Skeletal muscle tissue (tissue), 4 donors: Measurements from ENCODE around the gene GABRR2. TPM values are rescaled to one million over a fixed set of nuclear protein-coding genes. Genes with fewer than 3 reads are reported as not detected.
"Not testable (repeated sequence)": the region's sequence is repeated elsewhere in the genome, so short reads cannot be mapped to it uniquely, and the experiment has no call there.

Experiments used
- H3K27ac ChIP-seq: one replicate; pipeline ENCODE4 v1.7.0; 2013; ENCODE audit warnings: mild to moderate bottlenecking, low read depth, low read length, inconsistent platforms
- H3K27me3 ChIP-seq, 3 donors: one replicate each; pipeline ENCODE4 v1.7.0; 2013; ENCODE audit warnings: low read length in 3 of 3; ENCODE audit not compliant: control insufficient read depth in 3 of 3, insufficient read depth in 3 of 3
- H3K36me3 ChIP-seq, 3 donors: one replicate each; pipeline ENCODE4 v1.7.0; 2013; ENCODE audit warnings: low read length in 3 of 3; ENCODE audit not compliant: control insufficient read depth in 3 of 3, insufficient read depth in 3 of 3
- H3K4me1 ChIP-seq, 3 donors: one replicate each; pipeline ENCODE4 v1.7.0; 2013; ENCODE audit warnings: low read length in 3 of 3, mild to moderate bottlenecking in 3 of 3; ENCODE audit not compliant: control insufficient read depth in 3 of 3, insufficient read depth in 3 of 3
- H3K4me3 ChIP-seq, 3 donors: one replicate each; pipeline ENCODE4 v1.7.0; 2013; ENCODE audit warnings: low read length in 3 of 3
- H3K9ac ChIP-seq, 3 donors: one replicate each; pipeline ENCODE4 v1.7.0; 2013; ENCODE audit warnings: low read length in 3 of 3, mild to moderate bottlenecking in 3 of 3, moderate library complexity in 2 of 3, low read depth in 1 of 3
- H3K9me3 ChIP-seq, 3 donors: one replicate each; pipeline ENCODE4 v1.7.0; 2013; ENCODE audit warnings: low read length in 3 of 3; ENCODE audit not compliant: control insufficient read depth in 3 of 3
- total RNA-seq: library from RNA; depleted of rRNA; stranded (reverse); fragments of >200 nt; gene quantifications from one replicate; pipeline ENCODE4 v1.2.3, GENCODE V29; 2014
- donor health status: Osteomylitis.

GABRR2 gene
- total RNA-seq, 1 donor from 2014 or later = not detected

DNA sequence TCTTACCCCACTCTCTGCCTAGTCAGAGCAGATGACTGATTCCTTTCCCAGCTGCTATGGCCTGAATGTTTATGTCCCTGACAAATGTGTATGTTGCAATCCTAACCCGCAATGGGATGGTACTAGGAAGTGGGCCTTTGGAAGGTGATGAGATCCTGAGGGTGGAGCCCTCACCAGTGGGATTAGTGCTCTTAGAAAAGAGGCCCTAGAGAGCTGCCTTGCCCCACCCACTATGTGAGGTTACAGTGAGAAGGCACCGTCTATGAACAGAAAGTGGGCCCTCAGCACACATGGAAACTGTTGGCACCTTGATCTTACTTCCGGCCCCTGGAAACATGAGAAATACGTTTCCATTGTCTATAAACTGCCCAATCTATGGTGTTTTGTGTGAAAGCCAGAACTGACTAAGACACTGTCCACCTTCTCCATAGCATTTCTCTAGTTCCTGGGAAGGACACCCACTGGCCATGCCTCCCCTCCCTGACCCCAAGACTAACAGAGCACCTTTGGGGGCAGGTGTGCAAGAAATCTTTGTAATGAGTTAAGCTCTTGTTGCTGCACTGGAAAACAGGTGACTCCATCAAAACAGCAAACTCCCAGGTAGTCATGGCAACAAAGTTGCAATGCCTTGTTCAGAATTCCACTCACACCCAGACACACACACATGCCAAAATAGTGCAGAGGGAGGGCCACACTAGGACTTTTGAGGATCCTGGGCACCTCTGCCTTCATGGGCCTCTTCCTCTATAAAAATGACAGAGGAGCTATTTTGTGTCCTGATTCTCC is 16.2 kb downstream of the GABRR2 start:
- no peak overlapping the region for H3K9ac ChIP-seq
- peaks cover 0 to 3% (median 0%) of the 10 kb centered on the region in 3 donors for H3K9me3 ChIP-seq
- H3K27ac ChIP-seq = peak overlapping the region; percentile 75
- peaks cover 16 to 21% (median 16%) of the 10 kb centered on the region in 3 donors for H3K4me1 ChIP-seq
- H3K36me3 ChIP-seq = no peaks in the 10 kb centered on the region
- H3K27me3 ChIP-seq = no peaks in the 10 kb centered on the region
- H3K4me3 ChIP-seq = no peak overlapping the region

DNA sequence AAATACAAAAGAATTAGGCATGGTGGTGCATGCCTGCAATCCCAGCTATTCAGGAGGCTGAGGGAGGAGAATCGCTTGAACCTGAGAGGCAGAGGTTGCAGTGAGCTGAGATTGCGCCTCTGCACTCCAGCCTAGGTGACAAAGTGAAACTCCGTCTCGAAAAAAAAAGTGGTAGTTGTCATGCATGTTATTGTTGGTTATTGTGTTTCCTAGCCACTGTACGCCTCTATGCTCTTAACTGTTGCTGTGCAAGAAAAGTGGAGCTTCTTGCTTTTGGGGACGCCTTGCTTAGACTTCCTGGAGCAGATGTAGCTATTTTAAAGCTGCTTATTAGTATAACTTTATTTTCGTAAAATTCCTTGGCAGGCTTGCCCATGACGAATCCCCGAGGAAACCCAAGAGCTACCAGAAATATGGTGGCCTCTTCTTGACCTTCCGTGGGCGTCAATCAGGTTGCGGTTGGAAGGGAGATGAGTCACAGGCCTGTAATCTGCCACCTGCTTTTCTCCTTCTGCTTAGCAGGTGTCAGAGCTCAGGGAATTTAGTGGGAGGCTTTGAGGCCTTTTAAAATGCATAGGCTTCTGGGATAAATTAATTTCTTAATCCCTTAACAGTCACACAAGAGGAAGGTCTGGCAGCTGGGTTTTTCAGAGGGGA is 17.3 kb downstream of the GABRR2 start:
- Histone ChIP-seq H3K27ac (peak overlapping the region; percentile 75), H3K36me3 (no peaks in the 10 kb centered on the region), H3K9me3 (peaks cover 0 to 3% (median 0%) of the 10 kb centered on the region in 3 donors), H3K9ac (peak overlapping the region in 2 of 3 donors; percentile 7 to 15), H3K27me3 (no peaks in the 10 kb centered on the region), H3K4me1 (peaks cover 16 to 21% (median 16%) of the 10 kb centered on the region in 3 donors), H3K4me3 (peak overlapping the region; percentile 8 to 41 (median 41))

DNA sequence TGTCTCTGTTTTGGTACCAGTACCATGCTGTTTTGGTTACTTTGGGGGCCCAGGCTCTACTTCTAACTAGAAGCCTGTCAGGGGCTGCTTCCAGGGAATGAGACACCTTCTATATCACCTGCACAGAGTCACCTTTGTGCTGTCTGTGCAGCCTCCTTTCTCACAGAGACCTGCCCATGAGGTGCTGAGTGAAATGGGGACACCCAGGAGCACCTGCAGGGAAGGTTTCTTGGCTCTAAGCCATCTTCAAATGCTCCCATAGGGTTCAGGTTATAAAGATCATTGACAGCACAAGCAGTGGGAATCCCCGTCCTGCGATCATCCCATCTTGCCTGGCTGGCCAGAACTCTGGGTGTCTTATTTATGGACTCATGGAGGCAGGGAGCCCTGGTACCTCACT is 19.1 kb downstream of the GABRR2 start:
- no peaks in the 10 kb centered on the region for H3K9me3 ChIP-seq
- H3K27me3 ChIP-seq = no peaks in the 10 kb centered on the region
- no peak overlapping the region for H3K27ac ChIP-seq
- no peak overlapping the region for H3K9ac ChIP-seq
- H3K4me3 ChIP-seq = no peak overlapping the region
- no peaks in the 10 kb centered on the region for H3K36me3 ChIP-seq
- H3K4me1 ChIP-seq = peaks cover 16 to 21% (median 16%) of the 10 kb centered on the region in 3 donors

DNA sequence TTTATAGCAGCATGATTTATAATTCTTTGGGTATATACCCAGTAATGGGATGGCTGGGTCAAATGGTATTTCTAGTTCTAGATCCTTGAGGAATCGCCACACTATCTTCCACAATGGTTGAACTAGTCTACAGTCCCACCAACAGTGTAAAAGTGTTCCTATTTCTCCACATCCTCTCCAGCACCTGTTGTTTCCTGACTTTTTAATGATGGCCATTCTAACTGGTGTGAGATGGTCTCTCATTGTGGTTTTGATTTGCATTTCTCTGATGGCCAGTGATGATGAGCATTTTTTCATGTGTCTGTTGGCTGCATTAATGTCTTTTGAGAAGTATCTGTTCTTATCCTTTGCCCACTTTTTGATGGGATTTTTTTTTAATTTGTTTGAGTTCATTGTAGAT is 20.0 kb downstream of the GABRR2 start:
- H3K4me3 ChIP-seq, H3K36me3 ChIP-seq, H3K27ac ChIP-seq, H3K9ac ChIP-seq, H3K9me3 ChIP-seq, H3K27me3 ChIP-seq: not testable (repeated sequence)
- peaks cover 16 to 21% (median 16%) of the 10 kb centered on the region in 3 donors for H3K4me1 ChIP-seq

DNA sequence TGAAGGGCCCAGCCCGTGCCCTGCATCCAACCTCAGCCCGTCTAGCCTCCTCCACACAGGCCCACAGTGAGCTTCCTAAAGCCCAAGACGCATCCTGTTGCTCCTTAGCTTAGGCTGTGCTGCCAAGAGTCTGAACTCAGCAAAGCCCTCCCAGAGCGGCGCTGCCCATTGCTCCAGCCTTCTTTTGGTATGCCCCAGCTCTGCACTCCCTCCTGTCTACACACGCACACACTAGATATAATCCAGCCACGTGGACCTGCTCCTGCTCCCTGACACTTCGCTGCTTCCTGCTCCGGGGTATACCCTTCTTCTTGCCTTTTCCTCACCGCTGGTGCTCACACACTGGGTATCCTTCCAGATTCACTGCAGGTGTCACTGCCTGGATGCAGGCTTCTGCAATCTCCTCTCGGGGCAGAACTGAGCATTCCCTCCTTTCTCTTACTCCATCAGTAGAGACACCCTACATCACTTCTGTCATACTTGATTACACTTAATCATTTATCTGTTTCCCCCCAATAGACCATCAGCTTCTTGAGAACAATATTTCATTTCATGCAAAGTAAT is 23.8 kb downstream of the GABRR2 start:
- H3K36me3 ChIP-seq = no peaks in the 10 kb centered on the region
- H3K4me1 ChIP-seq = no peaks in the 10 kb centered on the region
- H3K4me3 ChIP-seq = no peak overlapping the region
- no peak overlapping the region for H3K9ac ChIP-seq
- H3K9me3 ChIP-seq = no peaks in the 10 kb centered on the region
- no peaks in the 10 kb centered on the region for H3K27me3 ChIP-seq
- no peak overlapping the region for H3K27ac ChIP-seq

DNA sequence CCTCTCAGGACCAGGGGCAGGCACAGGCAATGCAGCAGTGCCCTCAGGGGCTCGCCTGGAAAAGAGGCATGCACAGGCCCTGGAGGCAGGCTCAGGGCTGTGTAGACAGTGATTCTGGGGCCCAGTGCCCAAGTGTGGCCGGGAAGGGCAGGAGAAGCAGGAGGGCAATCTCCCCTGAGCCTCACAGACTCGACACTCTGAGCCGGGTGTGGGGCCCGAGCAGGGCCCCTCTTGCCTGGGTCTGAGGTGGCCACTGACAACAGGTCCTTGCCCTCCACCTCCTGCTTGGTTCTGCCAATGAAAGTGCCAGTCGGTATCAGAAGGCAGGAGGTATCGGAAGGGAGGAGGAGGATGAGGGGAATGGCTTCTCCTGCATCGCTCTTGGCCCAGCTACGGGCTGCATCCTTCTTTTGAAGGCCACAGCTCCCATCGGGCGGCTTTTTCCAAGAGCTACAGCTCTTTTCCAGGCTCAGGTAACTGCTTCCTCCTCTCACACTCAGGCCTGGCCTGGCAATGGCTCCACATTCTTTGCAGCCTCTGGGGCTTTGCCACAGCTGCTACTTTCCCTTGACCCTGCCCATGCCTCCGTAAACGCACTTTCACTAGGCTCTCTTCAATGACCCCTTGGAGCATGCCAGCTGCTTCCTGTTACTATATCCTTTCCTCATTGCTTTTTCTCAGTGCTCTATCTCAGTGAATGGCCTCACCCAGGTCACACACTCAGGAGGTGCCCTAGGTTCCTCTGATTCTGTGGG is 24.5 kb downstream of the GABRR2 start:
- no peak overlapping the region for H3K27ac ChIP-seq
- H3K36me3 ChIP-seq = no peaks in the 10 kb centered on the region
- H3K4me1 ChIP-seq = no peaks in the 10 kb centered on the region
- no peak overlapping the region for H3K4me3 ChIP-seq
- H3K9ac ChIP-seq = no peak overlapping the region
- H3K9me3 ChIP-seq = no peaks in the 10 kb centered on the region
- no peaks in the 10 kb centered on the region for H3K27me3 ChIP-seq

DNA sequence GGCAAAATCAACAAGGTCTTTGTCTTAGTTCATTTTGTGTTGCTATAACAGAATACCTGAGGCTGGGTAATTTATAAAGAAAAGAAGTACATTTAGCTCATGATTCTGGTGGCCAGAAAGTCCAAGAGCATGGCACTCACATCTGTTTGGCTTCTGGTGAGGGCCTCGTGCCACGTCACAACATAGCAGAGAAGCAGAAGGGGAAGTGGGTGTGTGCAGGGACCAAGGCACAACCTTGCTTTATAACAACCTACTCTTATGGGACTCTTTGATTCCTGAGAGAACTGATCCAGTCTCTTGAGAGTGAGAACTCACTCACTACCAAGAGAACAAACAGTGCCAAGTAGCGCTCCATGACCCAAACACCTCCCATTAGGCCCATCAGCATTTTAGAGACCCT is 25.4 kb downstream of the GABRR2 start:
- H3K9ac ChIP-seq = no peak overlapping the region
- H3K4me3 ChIP-seq = no peak overlapping the region
- no peaks in the 10 kb centered on the region for H3K36me3 ChIP-seq
- H3K27me3 ChIP-seq = no peaks in the 10 kb centered on the region
- H3K27ac ChIP-seq = no peak overlapping the region
- H3K9me3 ChIP-seq = no peaks in the 10 kb centered on the region
- no peaks in the 10 kb centered on the region for H3K4me1 ChIP-seq

DNA sequence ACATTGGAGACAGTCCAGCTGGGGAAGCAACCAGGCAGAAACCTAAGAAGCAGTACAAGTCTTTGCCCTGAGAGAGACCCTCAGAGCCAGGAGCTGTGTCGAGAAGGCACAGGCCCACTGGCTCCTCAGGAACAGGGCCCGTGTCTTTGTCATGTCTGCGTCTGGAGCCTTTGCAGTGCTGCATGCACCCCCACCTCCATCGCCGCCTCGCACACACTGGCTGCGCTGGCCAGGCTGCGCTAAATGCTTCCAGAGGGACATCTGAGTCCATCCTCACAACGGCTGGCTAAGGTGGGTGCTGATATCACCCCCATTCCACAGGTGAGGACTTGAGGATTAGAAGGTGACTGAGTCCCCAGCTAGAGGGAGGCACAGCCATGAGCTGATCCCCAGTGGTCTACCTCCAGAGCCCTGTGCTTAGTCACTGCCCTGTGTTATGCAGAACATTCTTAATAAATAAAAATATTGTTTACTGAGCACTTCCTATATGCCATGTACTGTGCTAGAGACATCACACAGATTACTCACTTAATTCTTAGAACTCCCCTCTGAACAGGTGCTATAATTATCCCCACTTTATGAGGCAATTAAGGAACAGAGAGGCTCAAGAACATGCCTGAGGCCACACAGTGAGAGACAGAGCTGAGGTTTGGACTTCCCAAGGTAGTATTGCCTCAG is 27.6 kb downstream of the GABRR2 start:
- Histone ChIP-seq H3K36me3 (no peaks in the 10 kb centered on the region), H3K9me3 (no peaks in the 10 kb centered on the region), H3K27me3 (no peaks in the 10 kb centered on the region), H3K9ac (no peak overlapping the region), H3K27ac (no peak overlapping the region), H3K4me3 (no peak overlapping the region), H3K4me1 (no peaks in the 10 kb centered on the region)

DNA sequence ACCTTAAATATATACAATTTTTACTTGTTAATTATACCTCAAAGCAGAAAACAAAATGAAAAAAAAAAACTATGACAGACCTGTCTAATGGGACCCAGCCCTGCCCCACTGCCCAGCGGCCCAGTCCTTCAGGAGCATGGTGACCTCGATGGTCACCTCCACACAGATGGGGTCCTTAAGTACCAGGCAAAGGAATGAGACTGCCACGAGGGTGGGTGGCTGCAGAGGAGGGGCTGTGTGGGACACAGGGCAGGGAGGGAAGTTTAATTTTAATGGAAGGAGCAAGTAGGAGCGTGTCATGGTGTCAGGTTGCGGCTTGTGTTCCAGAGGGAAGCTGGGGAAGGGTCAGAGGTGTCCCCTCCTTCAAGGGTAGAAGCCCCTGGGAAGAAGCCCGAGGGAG is 28.6 kb downstream of the GABRR2 start:
- Histone ChIP-seq H3K4me3 (no peak overlapping the region), H3K27ac (no peak overlapping the region), H3K9me3 (no peaks in the 10 kb centered on the region), H3K4me1 (no peaks in the 10 kb centered on the region), H3K9ac (no peak overlapping the region), H3K36me3 (no peaks in the 10 kb centered on the region), H3K27me3 (no peaks in the 10 kb centered on the region)
